H1 (cell line): ENCODE data around the gene MYCBP2. TPM values are rescaled to one million over a fixed set of nuclear protein-coding genes. Genes with fewer than 3 reads are reported as not detected.

Source experiments
- CTCF ChIA-PET: fragments of 300-600 bp; sonication (Branson Sonifier 250); formaldehyde crosslinking; loops from one replicate; lab custom pipeline; 2021; ENCODE audit not compliant: partially characterized antibody; lab: Charles Lee
- POLR2A ChIA-PET: fragments of 300-600 bp; sonication (Branson Sonifier 250); formaldehyde crosslinking; loops from one replicate; lab custom pipeline; 2021; ENCODE audit warnings: inconsistent platforms; ENCODE audit not compliant: partially characterized antibody; lab: Charles Lee
- DNase-seq, 2 experiments: peaks; one replicate each; pipeline versions ENCODE4 v3.0.0 to v3.0.0-alpha.2; 2010 to 2022; ENCODE audit warnings: low spot score in 2 of 2, low read depth in 1 of 2, mixed read lengths in 1 of 2
- FAIRE-seq: peaks from 2 replicates; lab custom pipeline; 2011; peaks lifted over from hg19 to GRCh38; lab: Jason Lieb, UNC
- H2AFZ ChIP-seq: 2 replicates; pipeline ENCODE4 v1.8.1; 2012; ENCODE audit warnings: low read length, inconsistent platforms
- H2AK5ac ChIP-seq: 2 replicates; pipeline ENCODE4 v1.6.1; 2013; ENCODE audit warnings: low read depth, low read length
- H2BK120ac ChIP-seq: replicated peaks from 2 replicates; pipeline ENCODE3; 2013; ENCODE audit warnings: low read depth, low read length, inconsistent platforms
- H2BK12ac ChIP-seq: 2 replicates; pipeline ENCODE4 v1.6.1; 2013; ENCODE audit warnings: low read depth, low read length
- H2BK15ac ChIP-seq: 2 replicates; pipeline ENCODE4 v1.6.1; 2013; ENCODE audit warnings: low read length
- H2BK20ac ChIP-seq: 2 replicates; pipeline ENCODE4 v1.6.1; 2013; ENCODE audit warnings: low read length
- H2BK5ac ChIP-seq: 2 replicates; pipeline ENCODE4 v1.6.1; 2013; ENCODE audit warnings: low read depth, low read length
- H3K14ac ChIP-seq: 2 replicates; pipeline ENCODE4 v1.6.1; 2013; ENCODE audit warnings: inconsistent platforms; ENCODE audit not compliant: insufficient read length
- H3K18ac ChIP-seq: 2 replicates; pipeline ENCODE4 v1.6.1; 2013; ENCODE audit warnings: low read length; ENCODE audit errors: extremely low read depth
- H3K23ac ChIP-seq: 2 replicates; pipeline ENCODE4 v1.6.1; 2013; ENCODE audit warnings: inconsistent platforms; ENCODE audit not compliant: insufficient read length
- H3K23me2 ChIP-seq: 2 replicates; pipeline ENCODE4 v1.6.1; 2013; ENCODE audit warnings: low read depth, low read length
- H3K27ac ChIP-seq: 2 replicates; pipeline ENCODE4 v1.6.1; 2011; ENCODE audit warnings: low read depth, low read length, inconsistent platforms
- H3K27me3 ChIP-seq, 4 experiments: replicated peaks in 1 of 4; 1 replicate in 1 of 4; 2 replicates in 3 of 4; pipeline versions ENCODE4 v1.6.1 to v1.8.1; 2011 to 2013; ENCODE audit warnings: low read length in 3 of 4, mild to moderate bottlenecking in 3 of 4, inconsistent platforms in 2 of 4, mixed read lengths in 2 of 4, moderate library complexity in 1 of 4; ENCODE audit not compliant: control insufficient read depth in 3 of 4, insufficient read depth in 3 of 4; ENCODE audit errors: extremely low read depth in 1 of 4
- H3K36me3 ChIP-seq, 4 experiments: 2 replicates each; pipeline versions ENCODE4 v1.6.1 to v1.8.1; 2011 to 2013; ENCODE audit warnings: mild to moderate bottlenecking in 4 of 4, low read length in 3 of 4, moderate library complexity in 2 of 4, control low read depth in 1 of 4, inconsistent platforms in 1 of 4; ENCODE audit not compliant: insufficient read depth in 4 of 4, control insufficient read depth in 2 of 4
- H3K4ac ChIP-seq: replicated peaks from 2 replicates; pipeline ENCODE3; 2013; ENCODE audit warnings: low read length, low read depth, mixed read lengths, inconsistent platforms; ENCODE audit not compliant: insufficient read length
- H3K4me1 ChIP-seq, 4 experiments: replicated peaks in 1 of 4; 1 replicate in 1 of 4; 2 replicates in 3 of 4; pipeline versions ENCODE4 v1.6.1 to v1.8.1; 2011 to 2013; ENCODE audit warnings: low read length in 3 of 4, inconsistent platforms in 2 of 4, mixed read lengths in 1 of 4; ENCODE audit not compliant: insufficient read depth in 4 of 4, control insufficient read depth in 3 of 4
- H3K4me2 ChIP-seq, 2 experiments: 2 replicates each; pipeline versions ENCODE4 v1.6.1 to v1.8.1; 2011 to 2013; ENCODE audit warnings: low read depth in 2 of 2, low read length in 2 of 2, control low read depth in 1 of 2, inconsistent platforms in 1 of 2, mild to moderate bottlenecking in 1 of 2; ENCODE audit not compliant: insufficient read depth in 1 of 2
- H3K4me3 ChIP-seq, 4 experiments: fragments of 200-600, 300-600 bp in 1 of 4; sonication (generic), shearing (Covaris generic), sonication (Bioruptor Twin) in 1 of 4; 2 replicates each; pipeline versions ENCODE4 v1.5.1 to v1.8.1; 2011 to 2016; ENCODE audit warnings: low read length in 4 of 4, low read depth in 3 of 4, control low read depth in 2 of 4, inconsistent platforms in 2 of 4, mild to moderate bottlenecking in 2 of 4, mixed read lengths in 1 of 4, moderate library complexity in 1 of 4; ENCODE audit not compliant: insufficient read depth in 2 of 4; ENCODE audit errors: extremely low read depth in 1 of 4
- H3K56ac ChIP-seq: replicated peaks from 2 replicates; pipeline ENCODE3; 2013; ENCODE audit warnings: low read depth, mild to moderate bottlenecking, mixed read lengths, low read length, inconsistent platforms; ENCODE audit not compliant: insufficient read length
- H3K79me1 ChIP-seq: 2 replicates; pipeline ENCODE4 v1.6.1; 2013; ENCODE audit warnings: low read depth, low read length, control low read depth
- H3K79me2 ChIP-seq, 2 experiments: 2 replicates each; pipeline versions ENCODE4 v1.6.1 to v1.8.1; 2012 to 2013; ENCODE audit warnings: low read length in 2 of 2, mild to moderate bottlenecking in 2 of 2, inconsistent platforms in 1 of 2; ENCODE audit not compliant: insufficient read depth in 2 of 2, control insufficient read depth in 1 of 2
- H3K9ac ChIP-seq, 4 experiments: replicated peaks in 1 of 4; 1 replicate in 1 of 4; 2 replicates in 3 of 4; pipeline versions ENCODE4 v1.6.1 to v1.8.1; 2011 to 2013; ENCODE audit warnings: low read depth in 3 of 4, low read length in 3 of 4, control low read depth in 2 of 4, mild to moderate bottlenecking in 2 of 4, moderate library complexity in 2 of 4, inconsistent platforms in 1 of 4; ENCODE audit errors: extremely low read depth in 1 of 4
- H3K9me3 ChIP-seq, 2 experiments: 2 replicates each; pipeline versions ENCODE4 v1.6.1 to v1.8.1; 2012 to 2013; ENCODE audit warnings: mild to moderate bottlenecking in 2 of 2, moderate library complexity in 2 of 2, control low read depth in 1 of 2, inconsistent platforms in 1 of 2, low read depth in 1 of 2, low read length in 1 of 2, mixed read lengths in 1 of 2; ENCODE audit not compliant: insufficient read depth in 2 of 2
- H4K20me1 ChIP-seq, 2 experiments: replicated peaks in 1 of 2; 2 replicates each; pipeline versions ENCODE3 to v1.8.1; 2011 to 2013; ENCODE audit warnings: inconsistent platforms in 2 of 2, low read length in 2 of 2, mild to moderate bottlenecking in 1 of 2; ENCODE audit not compliant: insufficient read depth in 2 of 2, control insufficient read depth in 1 of 2
- H4K5ac ChIP-seq: 2 replicates; pipeline ENCODE4 v1.6.1; 2013; ENCODE audit warnings: low read length, low read depth, mixed read lengths, inconsistent platforms; ENCODE audit not compliant: insufficient read length
- H4K8ac ChIP-seq: 2 replicates; pipeline ENCODE4 v1.8.0; 2013; ENCODE audit warnings: mild to moderate bottlenecking, moderate library complexity, low read length, inconsistent platforms; ENCODE audit not compliant: insufficient read depth; ENCODE audit errors: extremely low read depth
- H4K91ac ChIP-seq: replicated peaks from 2 replicates; pipeline ENCODE3; 2013; ENCODE audit warnings: low read length, mixed read lengths, inconsistent platforms; ENCODE audit not compliant: insufficient read length
- BRCA1 ChIP-seq: IDR thresholded peaks from 2 replicates; pipeline ENCODE4 v1.6.1; 2012; ENCODE audit warnings: low read depth, low read length, improper control_type of control experiment
- CHD2 ChIP-seq: IDR thresholded peaks from 2 replicates; pipeline ENCODE4 v1.6.1; 2012; ENCODE audit warnings: low read length, improper control_type of control experiment
- CREB1 ChIP-seq: IDR thresholded peaks from 2 replicates; pipeline ENCODE4 v1.6.1; 2012; ENCODE audit warnings: inconsistent platforms
- EGR1 ChIP-seq: IDR thresholded peaks from 2 replicates; pipeline ENCODE4 v1.6.1; 2011; ENCODE audit warnings: low read depth, low read length, borderline replicate concordance
- FOSL1 ChIP-seq: IDR thresholded peaks from 2 replicates; pipeline ENCODE4 v1.6.1; 2011; ENCODE audit warnings: mild to moderate bottlenecking, low read depth, low read length, moderate library complexity; ENCODE audit not compliant: insufficient read depth
- JUND ChIP-seq: IDR thresholded peaks from 2 replicates; pipeline ENCODE4 v1.6.1; 2011; ENCODE audit warnings: mild to moderate bottlenecking, improper control_type of control experiment, low read length
- KDM5A ChIP-seq: fragments of 200-600 bp; IDR thresholded peaks from 2 replicates; pipeline ENCODE4 v1.7.1; 2012; ENCODE audit warnings: mild to moderate bottlenecking, low read length, inconsistent platforms, mixed read lengths
- POLR2AphosphoS5 ChIP-seq: IDR thresholded peaks from 2 replicates; pipeline ENCODE4 v1.6.1; 2011; ENCODE audit warnings: low read depth, low read length
- POU5F1 ChIP-seq: IDR thresholded peaks from 2 replicates; pipeline ENCODE4 v1.6.1; 2011; ENCODE audit warnings: low read depth, mild to moderate bottlenecking, low read length, moderate library complexity
- RXRA ChIP-seq: IDR thresholded peaks from 2 replicates; pipeline ENCODE4 v1.6.1; 2011; ENCODE audit warnings: low read depth, mild to moderate bottlenecking, low read length, moderate library complexity; ENCODE audit not compliant: insufficient read depth
- SAP30 ChIP-seq: fragments of 300-600 bp; sonication (generic); IDR thresholded peaks from 2 replicates; pipeline ENCODE4 v1.7.1; 2012; ENCODE audit warnings: low read length, moderate library complexity, mild to moderate bottlenecking, inconsistent platforms; ENCODE audit not compliant: insufficient read depth, insufficient replicate concordance
- TAF7 ChIP-seq: optimal IDR thresholded peaks from 2 replicates; pipeline ENCODE3; 2011; ENCODE audit warnings: low read depth, mild to moderate bottlenecking, inconsistent platforms, low read length, moderate library complexity, borderline replicate concordance
- WGBS, 2 experiments: shearing (Covaris generic) in 1 of 2; methylation state at CpG; one replicate each; pipeline versions ENCODE4 v1.1.6 to v1.1.7; 2013 to 2015; ENCODE audit warnings: low lambda C conversion rate in 2 of 2, mixed read lengths in 2 of 2, inconsistent platforms in 1 of 2, low coverage in 1 of 2, missing lambda C conversion rate in 1 of 2; ENCODE audit not compliant: insufficient replicate concordance in 2 of 2, insufficient coverage in 1 of 2, insufficient read length in 1 of 2; ENCODE audit errors: extremely low coverage in 1 of 2, missing lambda C conversion rate in 1 of 2; 5-methylcytosine and 5-hydroxymethylcytosine counted together
- polyA plus RNA-seq, 7 experiments: library from polyadenylated mRNA; depleted of rRNA in 3 of 7; stranded (reverse) in 5 of 7; unstranded in 2 of 7; fragments of >200 nt in 5 of 7; fragments of 200-250 nt in 2 of 7; gene quantifications; 1 replicate in 5 of 7; 2 replicates in 1 of 7; 4 replicates in 1 of 7; pipeline versions ENCODE4 v1.2.1 to v1.2.3, GENCODE V29; 2011 to 2013; ENCODE audit warnings: missing spikeins in 2 of 7, mixed read lengths in 2 of 7
- total RNA-seq: library from RNA; stranded (reverse); fragmentation: NEBNext Ultra II Directional; extraction: Animal tissue kit (Norgen Biotek cat#: 25700); gene quantifications from 2 replicates; pipeline ENCODE4 v1.2.1, GENCODE V29; 2021

The MYCBP2 gene
- total and polyA plus RNA-seq, 2 of the 8 experiments (the other 6 are each of a cell fraction or from before 2014, with no cell fraction given): 19.0 to 52.1 TPM

- Histone ChIP-seq H4K8ac (no peak overlapping the region), H2AFZ (no peak overlapping the region)
These were observed 188.1 kb downstream of the MYCBP2 start for GRCh38 chr13:77138813-77139212.

More at GRCh38 chr13:77138813-77139212, 188.1 kb downstream of the MYCBP2 start:
- Histone ChIP-seq H3K9me3 (no peaks in the 10 kb centered on the region), H3K79me1 (no peaks in the 10 kb centered on the region), H4K5ac (no peak overlapping the region), H3K27me3 (no peaks in the 10 kb centered on the region), H3K56ac (no peak overlapping the region), H4K91ac (no peak overlapping the region), H3K79me2 (no peaks in the 10 kb centered on the region), H2BK120ac (no peak overlapping the region), H3K27ac (no peak overlapping the region), H3K4me3 (no peak overlapping the region), H3K36me3 (peaks cover 0 to 5% (median 2%) of the 10 kb centered on the region in 4 experiments; a peak in 2 of 8 replicates), H2AK5ac (no peak overlapping the region), H3K4ac (no peak overlapping the region), H2BK5ac (no peak overlapping the region), H3K23ac (no peak overlapping the region), H3K9ac (no peak overlapping the region), H3K4me1 (no peaks in the 10 kb centered on the region), H2BK20ac (no peak overlapping the region), H2BK12ac (no peak overlapping the region), H4K20me1 (no peaks in the 10 kb centered on the region), H3K18ac (no peak overlapping the region), H3K4me2 (no peak overlapping the region), H2BK15ac (no peak overlapping the region), H3K23me2 (no peaks in the 10 kb centered on the region), H3K14ac (no peak overlapping the region)
- FAIRE-seq: no peak
- ChIA-PET CTCF (interaction anchor here (0.9 kb wide), 1 partner anchor 70 kb away, joined by 3 read pairs; no protein-coding TSS in a partner anchor), POLR2A (no interaction called here)
- TF ChIP-seq JUND (no peak), POU5F1 (no peak), KDM5A (no peak), BRCA1 (no peak), TAF7 (no peak), RXRA (no peak), POLR2AphosphoS5 (no peak), FOSL1 (no peak), CREB1 (no peak), CHD2 (no peak), SAP30 (no peak), EGR1 (no peak)
- 79% methylated on average over 2 of the region's 2 CpGs; no CpG with 5 or more reads in 1 of the 2 experiments for WGBS, 2 experiments
- DNase-seq: no peak
